ENCODE measurements around the gene SAMD14. TPM values are rescaled to one million over a fixed set of nuclear protein-coding genes. Genes with fewer than 3 reads are reported as not detected.

The SAMD14 gene
- total and polyA plus RNA-seq, 2 experiments from 2014 or later: 0.70 to 4.7 TPM

GRCh38 chr17:50123649-50124349, 6.2 kb downstream of the SAMD14 start:
- Histone ChIP-seq H3K27me3 (ENCODE audit: insufficient read depth) (peaks cover 33% of the 10 kb centered on the region; the same call in 1 of the 2 replicates), H3K36me3 (ENCODE audit: insufficient read depth) (no peaks in the 10 kb centered on the region), H3F3A (replicated peaks; ENCODE audit: low read depth) (no peaks in the 10 kb centered on the region; the same call in 1 of the 2 replicates), H4K20me1 (replicated peaks; ENCODE audit: insufficient read depth) (no peaks in the 10 kb centered on the region), H2AFZ (peak overlapping the region; percentile 33; the same call in 1 of the 2 replicates), H3K4me3 (no peak overlapping the region), H3K79me2 (replicated peaks; ENCODE audit: insufficient read depth) (no peaks in the 10 kb centered on the region), H3K4me1 (ENCODE audit: insufficient read depth) (peaks cover 23% of the 10 kb centered on the region), H3K4me2 (peak overlapping the region; percentile 52; the same call in 1 of the 2 replicates), H3K27ac (ENCODE audit: low read depth) (no peak overlapping the region), H3K9me2 (ENCODE audit: insufficient read depth) (no peaks in the 10 kb centered on the region)
- H3K27ac Mint-ChIP-seq: peak overlapping the region; percentile 93
- H3K4me3 Mint-ChIP-seq: peak overlapping the region; percentile 37
- peaks cover 40% of the 10 kb centered on the region for H3K27me3 Mint-ChIP-seq (ENCODE audit: insufficient read depth, low read depth, poor library complexity)
- DNase-seq (ENCODE audit: low spot score): peak; percentile 52
- H3K36me3 Mint-ChIP-seq (ENCODE audit: low read depth): no peaks in the 10 kb centered on the region
- no peaks in the 10 kb centered on the region for H3K9me3 Mint-ChIP-seq
- H3K4me1 Mint-ChIP-seq: peaks cover 50% of the 10 kb centered on the region
- TF ChIP-seq EZH2phosphoT487 (IDR thresholded peaks at IDR 0.05; ENCODE audit: unreplicated experiment) (no peak), EZH2 (IDR thresholded peaks at IDR 0.05; ENCODE audit: low read depth, unreplicated experiment) (no peak), POLR2AphosphoS5 (IDR thresholded peaks at IDR 0.05; ENCODE audit: low read depth) (no peak), ZNF114 (CRISPR knock-in tag; IDR thresholded peaks at IDR 0.05) (no peak), REST (IDR thresholded peaks at IDR 0.05; ENCODE audit: unreplicated experiment) (no peak), STAT1 (IDR thresholded peaks at IDR 0.05; ENCODE audit: unreplicated experiment) (no peak), NANOG (IDR thresholded peaks at IDR 0.05; ENCODE audit: borderline replicate concordance) (no peak), JUNB (IDR thresholded peaks at IDR 0.05; ENCODE audit: unreplicated experiment) (no peak), ZNF462 (CRISPR knock-in tag; IDR thresholded peaks at IDR 0.05) (no peak), CREB1 (CRISPR knock-in tag; IDR thresholded peaks at IDR 0.05; ENCODE audit: low read depth) (no peak), ETS1 (IDR thresholded peaks at IDR 0.05) (no peak), ZNF331 (CRISPR knock-in tag; IDR thresholded peaks at IDR 0.05; ENCODE audit: low read depth) (no peak)
- TF ChIP-seq, protein P1, sequence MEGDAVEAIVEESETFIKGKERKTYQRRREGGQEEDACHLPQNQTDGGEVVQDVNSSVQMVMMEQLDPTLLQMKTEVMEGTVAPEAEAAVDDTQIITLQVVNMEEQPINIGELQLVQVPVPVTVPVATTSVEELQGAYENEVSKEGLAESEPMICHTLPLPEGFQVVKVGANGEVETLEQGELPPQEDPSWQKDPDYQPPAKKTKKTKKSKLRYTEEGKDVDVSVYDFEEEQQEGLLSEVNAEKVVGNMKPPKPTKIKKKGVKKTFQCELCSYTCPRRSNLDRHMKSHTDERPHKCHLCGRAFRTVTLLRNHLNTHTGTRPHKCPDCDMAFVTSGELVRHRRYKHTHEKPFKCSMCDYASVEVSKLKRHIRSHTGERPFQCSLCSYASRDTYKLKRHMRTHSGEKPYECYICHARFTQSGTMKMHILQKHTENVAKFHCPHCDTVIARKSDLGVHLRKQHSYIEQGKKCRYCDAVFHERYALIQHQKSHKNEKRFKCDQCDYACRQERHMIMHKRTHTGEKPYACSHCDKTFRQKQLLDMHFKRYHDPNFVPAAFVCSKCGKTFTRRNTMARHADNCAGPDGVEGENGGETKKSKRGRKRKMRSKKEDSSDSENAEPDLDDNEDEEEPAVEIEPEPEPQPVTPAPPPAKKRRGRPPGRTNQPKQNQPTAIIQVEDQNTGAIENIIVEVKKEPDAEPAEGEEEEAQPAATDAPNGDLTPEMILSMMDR (conservative IDR thresholded peaks at IDR 0.05; ENCODE audit: low read depth in 2 of 2): no peak
- ATAC-seq: peak; percentile 51

Data from GM23338 (cell line).